ENCODE measurements around the gene EDEM1. TPM values are rescaled to one million over a fixed set of nuclear protein-coding genes. Genes with fewer than 3 reads are reported as not detected.
A peak's percentile ranks its signal among the peaks of the same experiment; 100 is the strongest.

The EDEM1 gene
- polyA plus RNA-seq, 1 experiment, result 42.5 TPM

DNA sequence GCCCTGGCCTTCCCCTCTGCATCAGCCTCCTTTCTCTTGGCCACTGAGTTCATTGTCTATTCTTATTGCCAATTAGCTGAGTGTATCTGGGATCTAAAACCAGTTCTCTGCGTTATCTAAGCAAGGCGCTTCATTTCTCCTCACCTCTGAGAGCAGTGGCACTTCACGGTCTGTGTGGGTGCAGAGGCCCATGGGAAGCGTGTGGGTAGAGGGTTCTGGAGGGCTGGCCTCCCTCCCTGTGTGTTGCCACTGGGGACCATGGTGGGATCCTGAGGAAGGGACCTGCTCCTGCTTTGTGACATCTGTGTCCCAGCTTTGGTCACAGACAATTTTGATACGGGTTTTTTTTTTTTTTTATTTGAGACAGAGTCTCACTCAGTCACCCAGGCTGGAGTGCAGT lies 32.7 kb downstream of the EDEM1 start:
- CTCF ChIA-PET, result no interaction called here
- Histone ChIP-seq H3K4me3 (ENCODE audit: low read depth, low read length) (no peak overlapping the region), H3K27ac (ENCODE audit: low read depth, low read length) (no peak overlapping the region), H3K27me3 (ENCODE audit: control insufficient read depth, insufficient read depth, low read length) (no peaks in the 10 kb centered on the region), H3K9me3 (ENCODE audit: control insufficient read depth, insufficient read depth, low read length) (no peaks in the 10 kb centered on the region)
- TF ChIP-seq, protein P1, sequence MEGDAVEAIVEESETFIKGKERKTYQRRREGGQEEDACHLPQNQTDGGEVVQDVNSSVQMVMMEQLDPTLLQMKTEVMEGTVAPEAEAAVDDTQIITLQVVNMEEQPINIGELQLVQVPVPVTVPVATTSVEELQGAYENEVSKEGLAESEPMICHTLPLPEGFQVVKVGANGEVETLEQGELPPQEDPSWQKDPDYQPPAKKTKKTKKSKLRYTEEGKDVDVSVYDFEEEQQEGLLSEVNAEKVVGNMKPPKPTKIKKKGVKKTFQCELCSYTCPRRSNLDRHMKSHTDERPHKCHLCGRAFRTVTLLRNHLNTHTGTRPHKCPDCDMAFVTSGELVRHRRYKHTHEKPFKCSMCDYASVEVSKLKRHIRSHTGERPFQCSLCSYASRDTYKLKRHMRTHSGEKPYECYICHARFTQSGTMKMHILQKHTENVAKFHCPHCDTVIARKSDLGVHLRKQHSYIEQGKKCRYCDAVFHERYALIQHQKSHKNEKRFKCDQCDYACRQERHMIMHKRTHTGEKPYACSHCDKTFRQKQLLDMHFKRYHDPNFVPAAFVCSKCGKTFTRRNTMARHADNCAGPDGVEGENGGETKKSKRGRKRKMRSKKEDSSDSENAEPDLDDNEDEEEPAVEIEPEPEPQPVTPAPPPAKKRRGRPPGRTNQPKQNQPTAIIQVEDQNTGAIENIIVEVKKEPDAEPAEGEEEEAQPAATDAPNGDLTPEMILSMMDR (IDR thresholded peaks at IDR 0.05; ENCODE audit: low read depth, low read length), result no peak
- DNase-seq (ENCODE audit: low read depth, low spot score), result no peak
- POLR2A ChIA-PET, result no interaction called here

DNA sequence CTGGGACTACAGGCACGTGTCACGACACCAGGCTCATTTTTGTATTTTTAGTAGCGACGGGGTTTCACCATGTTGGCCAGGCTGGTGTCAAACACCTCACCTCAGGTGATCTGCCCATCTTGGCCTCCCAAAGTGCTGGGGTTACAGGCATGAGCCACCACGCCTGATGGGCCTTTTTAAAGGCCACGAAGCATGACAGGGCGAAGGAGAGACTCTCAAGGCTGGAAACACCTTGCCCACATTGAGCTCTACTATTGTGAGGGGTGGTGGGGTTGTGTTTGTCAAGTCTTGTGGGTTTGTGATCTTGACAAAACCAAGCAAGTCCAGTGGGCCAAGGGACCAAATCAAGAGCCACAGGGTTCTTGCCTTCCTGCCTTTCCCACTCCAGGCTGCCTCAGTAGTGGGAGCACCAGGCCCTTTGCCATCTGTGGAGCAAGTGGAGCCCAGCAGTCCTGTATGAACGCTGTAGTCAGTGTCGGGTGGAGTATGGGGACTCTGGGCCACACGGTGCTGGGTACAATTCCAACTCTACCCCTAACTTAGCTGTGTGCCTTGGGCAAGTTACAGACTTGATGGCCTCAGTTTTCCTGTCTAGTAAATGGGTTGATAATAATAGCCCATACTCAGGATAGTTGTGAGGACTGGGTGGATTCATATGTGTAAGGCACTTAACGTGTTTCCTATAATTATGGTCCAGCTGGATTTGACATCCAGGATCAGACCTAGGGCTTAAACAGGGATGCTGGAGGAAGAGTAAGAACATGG lies 33.3 kb downstream of the EDEM1 start:
- CTCF ChIA-PET, result no interaction called here
- TF ChIP-seq, protein P1 (IDR thresholded peaks at IDR 0.05; ENCODE audit: low read depth, low read length), result no peak
- POLR2A ChIA-PET, result no interaction called here
- Histone ChIP-seq H3K4me3 (ENCODE audit: low read depth, low read length) (no peak overlapping the region), H3K27me3 (ENCODE audit: control insufficient read depth, insufficient read depth, low read length) (no peaks in the 10 kb centered on the region), H3K9me3 (ENCODE audit: control insufficient read depth, insufficient read depth, low read length) (no peaks in the 10 kb centered on the region), H3K27ac (ENCODE audit: low read depth, low read length) (no peak overlapping the region)
- no peak for DNase-seq (ENCODE audit: low read depth, low spot score)

GRCh38 chr3:5221701-5222100 lies 34.2 kb downstream of the EDEM1 start:
- CTCF ChIA-PET, result no interaction called here
- DNase-seq (ENCODE audit: low read depth, low spot score), result no peak
- TF ChIP-seq, protein P1 (IDR thresholded peaks at IDR 0.05; ENCODE audit: low read depth, low read length), result no peak
- Histone ChIP-seq H3K9me3 (ENCODE audit: control insufficient read depth, insufficient read depth, low read length) (no peaks in the 10 kb centered on the region), H3K4me3 (ENCODE audit: low read depth, low read length) (no peak overlapping the region), H3K27me3 (ENCODE audit: control insufficient read depth, insufficient read depth, low read length) (no peaks in the 10 kb centered on the region), H3K27ac (ENCODE audit: low read depth, low read length) (no peak overlapping the region)
- POLR2A ChIA-PET, result no interaction called here

DNA sequence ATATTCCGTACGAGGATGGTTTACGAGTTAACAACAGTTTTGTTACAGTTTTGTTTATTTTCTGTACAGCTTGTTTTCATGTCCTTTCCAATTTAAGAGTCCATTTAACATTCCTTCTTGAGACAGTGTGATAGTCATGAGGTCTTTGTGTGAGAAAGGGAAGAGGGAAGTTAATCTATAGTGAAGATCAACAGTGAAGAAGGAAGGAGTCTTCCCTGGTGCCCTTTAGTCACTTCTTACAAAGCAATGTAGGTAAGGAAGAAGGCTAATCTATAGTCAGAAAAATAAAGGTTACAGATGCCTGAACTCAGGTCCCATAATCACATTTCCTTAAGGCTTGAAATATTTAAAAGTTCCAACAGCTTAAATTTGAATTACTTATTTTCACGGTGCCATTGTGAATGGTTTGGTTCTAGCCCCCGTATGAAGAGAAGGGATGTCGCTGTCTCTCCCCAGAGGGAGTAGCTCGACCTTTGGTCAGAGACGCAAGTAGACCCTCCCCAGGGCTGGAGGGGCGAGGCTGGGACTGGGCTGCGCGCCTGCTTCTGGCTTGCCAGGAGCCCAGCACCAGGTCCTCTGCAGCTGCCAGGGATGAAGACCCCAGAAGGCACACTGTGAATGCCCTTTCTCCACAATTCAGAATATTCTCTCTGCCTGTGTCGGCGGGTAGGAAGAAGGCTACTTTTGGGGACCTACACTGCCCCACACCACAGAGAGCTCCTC lies 34.9 kb downstream of the EDEM1 start:
- no peak overlapping the region for H3K4me3 ChIP-seq (ENCODE audit: low read depth, low read length)
- ChIA-PET POLR2A (no interaction called here), CTCF (no interaction called here)
- no peak overlapping the region for H3K27ac ChIP-seq (ENCODE audit: low read depth, low read length)
- H3K27me3 ChIP-seq (ENCODE audit: control insufficient read depth, insufficient read depth, low read length), result no peaks in the 10 kb centered on the region
- TF ChIP-seq, protein P1 (IDR thresholded peaks at IDR 0.05; ENCODE audit: low read depth, low read length), result no peak
- no peaks in the 10 kb centered on the region for H3K9me3 ChIP-seq (ENCODE audit: control insufficient read depth, insufficient read depth, low read length)
- DNase-seq (ENCODE audit: low read depth, low spot score), result no peak

- CTCF ChIA-PET, result interaction anchor here (1.2 to 1.4 kb wide), 5 partner anchors 8 to 1574 kb away, joined by 3 to 5 read pairs (median 4); no protein-coding TSS in a partner anchor
- Histone ChIP-seq H3K4me3 (ENCODE audit: low read depth, low read length) (no peak overlapping the region), H3K9me3 (ENCODE audit: control insufficient read depth, insufficient read depth, low read length) (no peaks in the 10 kb centered on the region), H3K27ac (ENCODE audit: low read depth, low read length) (no peak overlapping the region), H3K27me3 (ENCODE audit: control insufficient read depth, insufficient read depth, low read length) (peaks cover 6% of the 10 kb centered on the region)
- DNase-seq (ENCODE audit: low read depth, low spot score), result no peak
- POLR2A ChIA-PET, result no interaction called here
- TF ChIP-seq, protein P1 (IDR thresholded peaks at IDR 0.05; ENCODE audit: low read depth, low read length), result peak; percentile 54
These were observed 39.3 kb downstream of the EDEM1 start for GRCh38 chr3:5226783-5227182.

All from AG04450 (cell line).